GM18873 (cell line): Measurements from ENCODE around the gene NR6A1.

Experiments used
- ATAC-seq: cut with Tn5 transposase; IDR thresholded peaks from one replicate; pipeline ENCODE4 v1.9.1; 2021; ENCODE audit warnings: mild to moderate bottlenecking, moderate library complexity, moderate number of reproducible peaks; ENCODE audit not compliant: unreplicated experiment, low FRiP score

NR6A1 gene

DNA sequence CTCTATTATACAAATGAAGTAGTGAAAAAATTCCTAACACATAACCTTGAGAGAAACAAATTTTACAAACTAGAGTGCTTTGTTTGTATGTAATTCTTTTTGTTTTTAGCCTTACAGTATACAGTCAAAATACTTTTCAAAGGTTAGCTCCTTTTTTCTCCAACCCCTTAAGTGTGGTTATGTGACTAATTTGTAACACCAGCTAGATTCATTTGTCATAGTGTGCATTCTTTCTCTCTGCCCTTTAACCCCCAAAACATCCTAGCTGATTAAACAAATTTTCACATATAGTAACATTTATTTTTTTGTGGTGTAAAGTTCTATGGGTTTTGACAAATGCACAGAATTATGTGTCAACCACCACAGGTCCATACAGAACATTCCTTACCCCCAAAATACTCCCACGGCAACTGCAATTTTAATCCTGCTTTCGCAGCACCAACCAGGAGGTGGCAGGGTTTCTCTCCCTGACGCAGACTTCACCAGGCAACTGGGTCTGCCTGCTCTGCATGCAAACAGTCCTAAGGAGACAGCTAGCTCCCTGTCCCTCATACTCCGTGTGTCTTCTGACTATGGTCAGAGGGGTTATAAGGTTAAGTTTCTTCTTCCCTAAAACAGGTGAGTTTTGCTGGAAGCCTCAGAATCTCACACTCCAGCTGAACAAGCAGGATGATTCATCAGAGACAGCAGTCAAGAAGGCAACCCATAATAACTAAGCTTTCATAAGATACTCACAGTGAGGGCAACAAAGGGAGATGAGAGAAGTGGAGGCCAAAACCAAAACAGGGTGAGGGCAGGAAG lies 219.4 kb downstream of the NR6A1 start:
- no peak for ATAC-seq

DNA sequence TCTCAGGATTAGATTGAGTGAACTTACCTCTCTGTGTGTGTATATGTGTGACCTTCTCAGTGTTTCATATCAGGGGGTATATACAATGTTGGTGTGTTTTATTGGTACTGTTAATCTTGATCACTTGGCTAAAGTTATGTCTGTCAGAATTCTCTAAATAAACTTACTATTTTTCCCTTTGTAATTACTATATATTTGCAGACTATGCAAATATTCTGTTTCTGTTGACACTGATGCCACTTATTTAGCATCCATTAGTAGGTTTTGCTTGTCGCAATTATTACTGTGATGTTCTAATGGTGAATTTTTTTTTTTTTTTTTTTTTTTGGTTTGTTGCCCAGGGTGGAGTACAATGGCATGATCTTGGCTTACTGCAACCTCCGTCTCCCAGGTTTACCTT lies 221.0 kb downstream of the NR6A1 start:
- no peak for ATAC-seq

GRCh38 chr9:124549016-124549415 lies 222.1 kb downstream of the NR6A1 start:
- no peak for ATAC-seq

GRCh38 chr9:124544535-124544934 lies 226.6 kb downstream of the NR6A1 start:
- ATAC-seq = no peak

DNA sequence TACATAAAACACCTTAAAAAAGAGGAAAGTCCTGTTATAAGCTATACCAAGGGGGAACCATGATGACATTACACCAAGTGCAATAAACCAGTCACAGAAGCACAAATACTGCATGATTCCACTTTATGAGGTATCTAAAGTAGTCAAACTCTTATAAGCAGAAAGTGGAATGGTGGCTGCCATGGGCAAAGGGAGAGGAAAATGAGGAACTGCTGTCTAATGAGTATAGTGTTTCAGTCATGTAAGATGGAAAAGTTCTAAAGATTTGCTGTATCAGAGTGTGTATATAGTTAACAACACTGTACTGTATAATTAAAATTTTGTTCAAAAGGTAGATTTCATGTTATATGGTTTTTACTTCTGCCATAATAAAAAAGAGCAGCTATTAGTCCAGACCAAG lies 229.3 kb downstream of the NR6A1 start:
- no peak for ATAC-seq

DNA sequence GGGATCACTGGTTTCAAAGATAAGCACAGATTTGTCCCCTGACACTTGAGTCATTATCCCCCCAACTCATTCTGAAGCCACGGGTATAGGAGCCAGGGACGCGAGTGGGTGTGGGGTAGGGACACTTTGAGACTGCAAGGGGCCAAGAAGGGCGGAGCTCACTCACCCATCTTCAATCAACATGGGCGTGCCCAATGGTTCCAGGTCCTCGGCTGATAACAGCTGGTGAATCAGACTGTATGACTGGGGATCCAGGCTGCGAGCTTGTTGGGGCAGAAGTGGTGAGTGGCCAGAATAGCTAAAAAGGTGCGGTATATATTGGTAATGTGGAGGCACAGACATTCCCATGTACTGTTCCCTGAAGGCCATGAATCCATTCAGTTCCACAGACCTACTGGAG lies 233.2 kb downstream of the NR6A1 start:
- ATAC-seq = no peak

DNA sequence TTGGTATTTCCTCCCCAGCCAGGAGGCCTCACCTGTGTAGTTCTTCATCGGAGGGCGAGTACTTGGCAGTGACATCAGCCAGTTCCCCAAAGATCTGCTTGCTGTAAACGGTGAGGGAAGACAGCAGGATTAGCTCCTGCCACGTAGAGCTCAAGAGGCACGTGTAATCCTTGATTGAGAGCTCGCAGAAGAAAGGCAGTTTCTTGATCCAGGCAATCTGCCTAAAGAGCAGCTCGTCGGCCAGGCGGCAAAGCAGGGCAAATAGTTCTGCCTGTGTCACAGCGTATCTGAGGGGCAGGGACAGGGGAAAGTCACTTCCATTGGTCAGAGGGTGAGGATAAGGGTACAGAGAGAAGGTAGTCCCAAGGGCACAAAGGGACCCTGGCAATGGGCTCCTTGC lies 235.3 kb downstream of the NR6A1 start:
- no peak for ATAC-seq

- no peak for ATAC-seq
Observed at GRCh38 chr9:124532897-124533296, 238.2 kb downstream of the NR6A1 start.

DNA sequence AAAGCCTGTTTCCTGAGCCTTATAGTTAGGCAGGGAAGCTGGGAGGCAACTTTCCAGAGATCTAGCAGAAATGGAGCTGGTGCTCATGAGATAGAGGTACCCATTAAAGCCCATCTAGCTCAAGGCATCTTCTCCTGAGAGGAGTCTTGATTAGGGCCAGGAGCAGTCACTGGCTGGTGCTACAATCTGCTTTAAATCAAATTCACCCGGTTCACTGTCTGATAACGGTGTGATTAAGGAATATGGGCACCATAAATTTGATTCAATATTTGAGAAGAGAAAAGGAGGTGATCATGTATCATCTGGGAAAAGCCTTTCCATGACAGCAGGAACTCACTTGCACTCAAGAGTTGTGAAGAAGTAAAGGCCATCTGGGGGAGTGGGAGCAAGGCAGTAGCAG lies 240.0 kb downstream of the NR6A1 start:
- ATAC-seq = no peak

- no peak for ATAC-seq
Observed at GRCh38 chr9:124530246-124530645, 240.9 kb downstream of the NR6A1 start.

GRCh38 chr9:124527781-124528180 lies 243.3 kb downstream of the NR6A1 start:
- ATAC-seq = no peak

GRCh38 chr9:124526174-124526573 lies 244.9 kb downstream of the NR6A1 start:
- no peak for ATAC-seq

- ATAC-seq = no peak
Observed at GRCh38 chr9:124522121-124523098, 248.7 kb downstream of the NR6A1 start.

- no peak for ATAC-seq
Observed at GRCh38 chr9:124521142-124521541, 250.0 kb downstream of the NR6A1 start.

DNA sequence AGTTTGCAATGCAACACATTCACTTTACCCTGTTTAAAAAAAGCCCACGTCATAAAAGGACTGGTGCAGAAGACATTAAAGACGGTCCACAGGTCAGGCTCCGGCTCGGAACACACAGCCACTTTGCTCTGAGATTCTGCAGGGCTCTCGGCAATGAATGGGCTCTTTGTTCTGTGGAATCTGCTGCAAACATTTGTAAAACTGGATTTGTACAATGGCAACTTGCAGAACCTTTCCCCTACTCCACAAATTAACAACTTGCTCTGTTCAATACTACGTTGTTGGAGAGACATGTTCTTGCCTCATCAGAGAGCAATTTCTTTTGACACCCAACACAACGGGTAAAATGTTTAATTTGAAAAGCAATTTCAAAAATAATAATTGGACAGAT lies 250.9 kb downstream of the NR6A1 start:
- no peak for ATAC-seq

DNA sequence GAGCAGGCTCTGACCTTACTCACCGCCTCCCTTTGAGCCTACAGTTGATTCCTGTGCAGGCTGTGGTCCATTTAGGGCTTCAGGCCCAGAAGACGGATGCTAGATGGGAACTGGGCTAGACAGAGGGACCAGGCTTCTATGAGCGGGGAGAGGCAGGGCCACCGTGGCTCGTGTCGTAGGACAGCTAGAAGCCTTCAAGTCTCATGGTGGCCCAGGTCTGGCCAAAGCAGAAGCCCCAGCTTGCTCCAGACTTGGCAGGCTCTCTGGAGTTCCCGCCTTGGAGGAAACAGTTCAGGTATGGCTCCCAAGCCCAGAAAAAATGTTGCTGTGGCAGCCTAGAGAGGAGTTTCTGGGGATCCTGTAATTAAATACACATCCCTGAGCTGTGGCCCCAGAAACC lies 253.0 kb downstream of the NR6A1 start:
- no peak for ATAC-seq

DNA sequence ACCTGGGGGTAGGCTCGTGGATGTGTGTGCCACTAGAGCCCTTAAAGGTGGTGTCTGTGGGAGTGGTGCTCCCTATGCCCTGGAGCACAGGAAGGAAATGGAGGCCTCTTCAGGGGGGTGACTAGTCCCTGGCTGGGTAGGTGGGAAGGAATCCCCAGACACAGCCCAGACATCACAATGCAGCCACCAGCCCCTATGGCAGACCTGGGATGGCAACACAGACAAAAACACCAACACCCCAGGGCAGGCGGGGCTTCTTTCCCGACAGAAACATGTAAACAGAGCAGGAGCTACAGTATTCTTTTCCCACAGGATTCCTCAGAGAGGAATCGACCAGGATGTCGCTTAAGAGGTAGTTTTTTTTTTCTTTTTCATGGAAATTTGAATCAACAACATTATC lies 253.5 kb downstream of the NR6A1 start:
- ATAC-seq = no peak

DNA sequence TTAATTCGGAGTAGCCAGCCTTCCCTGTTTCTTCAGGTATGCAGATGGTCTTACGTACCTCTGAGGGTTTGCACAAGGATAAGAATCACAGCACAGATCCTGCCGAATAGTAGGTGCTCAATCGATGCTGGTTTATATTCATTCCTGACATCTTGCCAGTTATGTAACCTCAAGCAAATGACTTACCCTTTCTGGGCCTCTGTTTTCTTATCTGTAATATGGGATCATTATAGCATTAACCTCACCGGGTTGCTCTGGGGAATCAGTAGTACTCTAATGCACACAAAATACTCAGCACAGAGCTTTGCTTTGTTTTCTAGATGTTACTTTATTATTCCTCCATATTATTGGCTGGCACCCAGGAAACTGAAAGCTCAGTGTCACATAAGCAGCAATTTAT lies 256.2 kb downstream of the NR6A1 start:
- ATAC-seq = no peak

DNA sequence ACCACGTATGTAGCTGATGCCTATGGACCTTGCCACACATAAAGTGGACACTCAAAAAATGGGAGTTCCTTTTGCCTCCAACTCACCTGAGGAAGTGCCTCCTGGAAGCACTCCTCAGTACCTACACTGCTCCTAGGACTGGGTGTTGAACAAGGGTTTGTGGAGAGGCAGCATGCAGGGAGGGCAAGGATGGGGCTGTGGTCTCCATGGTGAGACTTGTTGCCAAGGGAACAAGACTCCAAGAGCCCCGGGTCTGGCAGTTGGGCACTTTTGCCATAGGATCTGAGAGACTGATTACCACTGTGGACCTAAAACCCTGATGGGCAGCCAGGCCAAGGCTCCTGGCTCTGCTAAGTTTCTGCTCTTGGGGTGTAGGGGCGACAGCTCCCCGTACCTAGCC lies 257.0 kb downstream of the NR6A1 start:
- no peak for ATAC-seq

GRCh38 chr9:124513376-124513994 lies 257.6 kb downstream of the NR6A1 start:
- ATAC-seq = no peak

DNA sequence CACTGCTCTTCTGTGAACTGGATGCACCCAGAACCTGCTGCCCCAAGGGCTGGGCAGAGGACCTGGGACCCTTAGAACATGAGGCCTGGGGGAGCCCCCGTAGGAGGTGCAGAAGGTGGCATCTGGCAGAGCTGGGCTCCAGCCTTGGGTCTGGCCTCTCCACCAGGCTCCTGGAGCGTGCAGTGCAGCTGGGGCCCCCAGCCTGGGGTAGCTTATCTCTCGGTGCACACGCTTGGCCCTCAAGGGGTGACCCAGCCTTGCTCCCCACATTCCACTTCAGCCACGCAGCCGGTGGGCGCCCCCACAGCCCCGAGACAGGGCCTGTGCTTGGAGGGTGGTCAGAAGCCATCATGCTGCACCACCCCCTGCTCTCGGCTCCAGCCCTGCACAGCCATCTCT lies 258.3 kb downstream of the NR6A1 start:
- ATAC-seq = no peak
